ENCODE results near the gene KCNS3.
"Not testable (repeated sequence)": the region's sequence is repeated elsewhere in the genome, so short reads cannot be mapped to it uniquely, and the experiment has no call there.

The KCNS3 gene

DNA sequence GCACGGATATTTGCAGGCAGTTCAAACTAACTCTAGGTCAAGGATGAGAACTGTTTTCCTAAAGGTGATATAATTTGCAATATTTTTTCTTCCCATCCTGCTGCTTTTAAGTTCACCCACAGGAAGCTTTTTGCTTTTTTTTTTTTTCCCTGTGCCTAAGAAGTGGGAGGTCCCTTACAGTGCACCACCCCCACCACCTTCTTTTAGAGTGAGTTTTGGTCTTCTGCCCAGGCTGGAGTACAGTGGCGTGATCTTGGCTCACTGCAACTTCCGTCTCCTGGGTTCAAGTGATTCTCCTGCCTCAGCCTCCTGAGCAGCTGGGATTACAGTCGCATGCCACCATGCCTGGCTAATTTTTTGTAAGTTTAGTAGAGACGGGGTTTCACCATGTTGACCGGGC is 82.5 kb downstream of the KCNS3 start:
- TF ChIP-seq Cebpa-rat (IDR thresholded peaks at IDR 0.05), result no peak
- Histone ChIP-seq H3K9ac (no peak overlapping the region), H3K9me3 (no peaks in the 10 kb centered on the region), H3K4me1 (peaks cover 59% of the 10 kb centered on the region), H3K27me3 (no peaks in the 10 kb centered on the region), H3K36me3 (no peaks in the 10 kb centered on the region), H3K4me3 (no peak overlapping the region), H4K20me1 (no peaks in the 10 kb centered on the region), H3K27ac (peak overlapping the region; percentile 3; the same call in 1 of the 2 replicates), H3K4me2 (peak overlapping the region; percentile 85)

- Histone ChIP-seq H4K20me1 (peaks cover 6% of the 10 kb centered on the region; the same call in 1 of the 2 replicates), H3K4me3 (no peak overlapping the region), H3K27me3 (no peaks in the 10 kb centered on the region), H3K36me3 (no peaks in the 10 kb centered on the region), H3K27ac (no peak overlapping the region), H3K4me1 (peaks cover 68% of the 10 kb centered on the region), H3K9me3 (no peaks in the 10 kb centered on the region), H3K9ac (no peak overlapping the region), H3K4me2 (peak overlapping the region; percentile 85)
- TF ChIP-seq Cebpa-rat (IDR thresholded peaks at IDR 0.05), result peak; percentile 53; the same call in 1 of the 2 replicates
Measured at GRCh38 chr2:17961789-17962188, 83.3 kb downstream of the KCNS3 start.

DNA sequence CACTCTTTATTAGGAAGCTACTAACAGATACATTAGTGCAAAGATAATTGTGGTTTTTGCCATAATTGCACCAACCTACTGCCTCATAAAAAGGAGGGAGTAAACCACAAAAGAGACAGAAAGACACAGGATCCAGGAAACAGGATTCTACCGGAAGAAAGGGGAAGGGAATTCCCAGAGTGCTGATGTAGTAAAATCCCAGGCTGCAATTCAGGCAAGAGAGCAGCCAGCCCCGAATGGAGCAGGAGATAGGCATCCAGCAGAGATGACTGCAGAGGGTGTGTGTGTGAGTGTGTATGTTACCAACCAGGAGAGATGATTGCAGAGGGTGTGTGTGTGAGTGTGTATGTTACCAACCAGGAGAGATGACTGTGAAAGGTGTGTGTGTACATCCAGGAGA is 84.4 kb downstream of the KCNS3 start:
- no peaks in the 10 kb centered on the region for H3K9me3 ChIP-seq
- peaks cover 79% of the 10 kb centered on the region for H3K4me1 ChIP-seq
- no peak overlapping the region for H3K27ac ChIP-seq
- H3K4me2 ChIP-seq, result peak overlapping the region; percentile 22
- no peaks in the 10 kb centered on the region for H3K36me3 ChIP-seq
- no peak overlapping the region for H3K4me3 ChIP-seq
- peaks cover 12% of the 10 kb centered on the region; the same call in 1 of the 2 replicates for H4K20me1 ChIP-seq
- H3K9ac ChIP-seq, result no peak overlapping the region
- no peaks in the 10 kb centered on the region for H3K27me3 ChIP-seq
- no peak for TF ChIP-seq Cebpa-rat (IDR thresholded peaks at IDR 0.05)

DNA sequence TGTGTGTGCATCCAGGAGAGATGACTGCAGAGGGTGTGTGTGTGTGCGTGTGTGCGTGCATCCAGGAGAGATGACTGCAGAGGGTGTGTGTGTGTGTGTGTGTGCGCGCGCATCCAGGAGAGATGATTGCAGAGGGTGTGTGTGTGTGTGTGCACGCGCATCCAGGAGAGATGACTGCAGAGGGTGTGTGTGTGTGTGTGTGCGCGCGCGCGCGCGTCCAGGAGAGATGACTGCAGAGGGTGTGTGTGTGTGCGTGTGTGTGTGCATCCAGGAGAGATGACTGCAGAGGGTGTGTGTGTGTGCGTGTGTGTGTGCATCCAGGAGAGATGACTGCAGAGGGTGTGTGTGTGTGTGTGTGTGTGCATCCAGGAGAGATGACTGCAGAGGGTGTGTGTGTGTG is 85.1 kb downstream of the KCNS3 start:
- H3K27me3 ChIP-seq, H3K9me3 ChIP-seq, H3K4me2 ChIP-seq, H3K4me3 ChIP-seq, H3K36me3 ChIP-seq, H3K9ac ChIP-seq, H3K27ac ChIP-seq: not testable (repeated sequence)
- H4K20me1 ChIP-seq, result peaks cover 12% of the 10 kb centered on the region; the same call in 1 of the 2 replicates
- peaks cover 86% of the 10 kb centered on the region for H3K4me1 ChIP-seq

GRCh38 chr2:17965196-17965595 is 86.7 kb downstream of the KCNS3 start:
- no peak overlapping the region for H3K4me3 ChIP-seq
- H3K4me1 ChIP-seq, result peaks cover 91% of the 10 kb centered on the region
- H3K4me2 ChIP-seq, result peak overlapping the region; percentile 89
- TF ChIP-seq Cebpa-rat (IDR thresholded peaks at IDR 0.05), result no peak
- peaks cover 12% of the 10 kb centered on the region; the same call in 1 of the 2 replicates for H4K20me1 ChIP-seq
- no peak overlapping the region for H3K27ac ChIP-seq
- no peaks in the 10 kb centered on the region for H3K36me3 ChIP-seq
- H3K9me3 ChIP-seq, result no peaks in the 10 kb centered on the region
- H3K9ac ChIP-seq, result no peak overlapping the region
- H3K27me3 ChIP-seq, result no peaks in the 10 kb centered on the region

DNA sequence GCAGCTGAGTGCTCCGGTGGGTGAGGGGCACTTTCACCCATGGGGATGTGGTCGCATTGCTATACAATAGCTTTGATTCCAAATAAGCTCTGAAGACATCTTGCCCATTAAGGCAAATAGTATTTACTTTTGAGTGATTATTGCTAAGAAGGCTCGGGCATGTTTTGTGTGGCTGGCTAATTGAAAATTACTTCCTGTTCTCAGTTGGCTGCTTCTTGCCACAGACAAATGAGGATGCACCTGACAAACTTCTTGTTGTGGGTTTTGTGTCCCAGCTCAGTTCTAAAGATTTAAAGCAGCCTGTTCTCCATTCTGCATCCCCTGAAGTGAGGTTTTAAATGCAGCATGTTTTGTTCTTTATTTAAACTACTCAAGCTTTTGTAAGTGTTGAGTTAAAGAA is 88.3 kb downstream of the KCNS3 start:
- Histone ChIP-seq H3K27ac (peak overlapping the region; percentile 65), H3K4me2 (peak overlapping the region; percentile 89)

DNA sequence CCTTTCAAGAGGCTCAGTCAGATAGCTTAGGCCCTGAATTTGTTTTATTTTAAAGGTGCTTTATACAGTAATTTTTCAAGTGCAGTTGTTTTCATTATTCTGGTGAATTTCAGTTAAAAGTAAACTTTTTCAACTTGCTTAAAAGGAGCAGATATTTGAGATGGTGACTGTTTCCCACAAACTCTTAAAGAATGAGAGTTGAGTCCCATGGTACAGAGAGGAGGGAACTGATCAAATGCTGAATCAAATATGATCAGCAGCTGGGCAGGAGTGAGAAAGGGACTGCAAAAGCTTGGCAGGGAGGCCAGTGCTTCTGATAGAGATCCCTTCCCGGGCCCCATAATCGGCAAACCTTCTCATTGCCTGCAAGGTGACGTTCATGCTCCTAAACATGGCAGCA is 91.2 kb downstream of the KCNS3 start:
- no peak overlapping the region for H3K9ac ChIP-seq
- no peak for TF ChIP-seq Cebpa-rat (IDR thresholded peaks at IDR 0.05)
- H4K20me1 ChIP-seq, result peaks cover 12% of the 10 kb centered on the region; the same call in 1 of the 2 replicates
- no peaks in the 10 kb centered on the region for H3K36me3 ChIP-seq
- H3K27me3 ChIP-seq, result no peaks in the 10 kb centered on the region
- no peak overlapping the region for H3K4me3 ChIP-seq
- H3K9me3 ChIP-seq, result no peaks in the 10 kb centered on the region
- peak overlapping the region; percentile 23; the same call in 1 of the 2 replicates for H3K4me2 ChIP-seq
- H3K4me1 ChIP-seq, result peaks cover 71% of the 10 kb centered on the region
- no peak overlapping the region for H3K27ac ChIP-seq

More for the DNA sequence above, 88.3 kb downstream of the KCNS3 start:
- TF ChIP-seq Cebpa-rat (IDR thresholded peaks at IDR 0.05), result no peak
- Histone ChIP-seq H3K4me3 (peak overlapping the region; percentile 49; the same call in 1 of the 2 replicates), H3K36me3 (no peaks in the 10 kb centered on the region), H3K9ac (no peak overlapping the region; the same call in 1 of the 2 replicates), H3K9me3 (no peaks in the 10 kb centered on the region), H3K27me3 (no peaks in the 10 kb centered on the region), H3K4me1 (peaks cover 85% of the 10 kb centered on the region), H4K20me1 (peaks cover 12% of the 10 kb centered on the region; the same call in 1 of the 2 replicates)

GRCh38 chr2:17971531-17972125 is 93.2 kb downstream of the KCNS3 start:
- H4K20me1 ChIP-seq, result peaks cover 8% of the 10 kb centered on the region; the same call in 1 of the 2 replicates
- no peak for TF ChIP-seq Cebpa-rat (IDR thresholded peaks at IDR 0.05)
- peak overlapping the region; percentile 59 for H3K4me2 ChIP-seq
- no peaks in the 10 kb centered on the region for H3K36me3 ChIP-seq
- peaks cover 11% of the 10 kb centered on the region for H3K9me3 ChIP-seq
- no peaks in the 10 kb centered on the region for H3K27me3 ChIP-seq
- no peak overlapping the region for H3K4me3 ChIP-seq
- H3K27ac ChIP-seq, result no peak overlapping the region
- H3K4me1 ChIP-seq, result peaks cover 56% of the 10 kb centered on the region
- no peak overlapping the region for H3K9ac ChIP-seq

DNA sequence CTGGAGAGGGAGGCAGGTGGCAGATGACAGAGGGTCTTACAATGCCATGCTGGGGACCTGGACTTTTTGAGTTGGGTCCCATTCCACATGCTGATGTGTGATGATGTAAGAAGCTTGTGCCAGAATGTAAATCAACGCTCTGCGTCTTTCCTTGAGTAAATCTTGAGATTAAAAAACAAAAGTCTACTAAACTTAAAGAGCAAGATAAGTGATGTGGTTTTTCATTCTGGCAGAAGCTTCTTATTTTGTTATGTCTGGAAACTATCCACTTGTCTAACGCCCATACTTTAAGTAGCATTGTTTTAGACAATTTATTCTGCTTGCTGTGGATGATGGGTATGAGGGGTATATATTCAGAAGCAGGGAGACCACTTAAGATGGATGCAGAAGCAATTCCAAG is 94.5 kb downstream of the KCNS3 start:
- H3K4me2 ChIP-seq, result no peak overlapping the region

DNA sequence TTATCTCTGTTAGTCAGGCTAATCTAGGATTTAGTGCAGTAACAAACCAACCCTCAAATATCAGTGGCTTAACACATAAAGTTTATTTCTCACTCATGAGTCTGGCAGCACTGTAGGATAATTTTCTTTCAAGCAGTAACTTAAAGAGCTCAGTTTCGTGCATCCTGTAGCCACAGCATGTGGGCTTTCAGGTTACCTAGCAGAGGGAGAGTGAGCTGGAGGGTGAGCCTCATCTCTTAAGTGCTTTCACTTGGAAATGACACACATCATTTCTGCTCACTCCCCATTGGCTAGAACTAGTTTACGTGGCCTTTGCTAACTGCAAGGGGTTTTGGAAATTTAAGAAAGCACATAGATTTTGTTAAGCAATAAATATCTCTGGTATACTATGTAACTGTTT is 96.9 kb downstream of the KCNS3 start:
- no peak for TF ChIP-seq Cebpa-rat (IDR thresholded peaks at IDR 0.05)
- no peaks in the 10 kb centered on the region for H3K27me3 ChIP-seq
- no peak overlapping the region for H3K4me3 ChIP-seq
- no peak overlapping the region for H3K27ac ChIP-seq
- H3K36me3 ChIP-seq, result no peaks in the 10 kb centered on the region
- no peaks in the 10 kb centered on the region for H4K20me1 ChIP-seq
- H3K9ac ChIP-seq, result no peak overlapping the region
- H3K4me1 ChIP-seq, result peaks cover 33% of the 10 kb centered on the region
- peaks cover 11% of the 10 kb centered on the region for H3K9me3 ChIP-seq
- H3K4me2 ChIP-seq, result no peak overlapping the region

More for the DNA sequence above, 94.5 kb downstream of the KCNS3 start:
- H4K20me1 ChIP-seq, result no peaks in the 10 kb centered on the region
- H3K4me1 ChIP-seq, result peaks cover 54% of the 10 kb centered on the region
- peaks cover 11% of the 10 kb centered on the region for H3K9me3 ChIP-seq
- no peak overlapping the region for H3K27ac ChIP-seq
- H3K36me3 ChIP-seq, result no peaks in the 10 kb centered on the region
- no peaks in the 10 kb centered on the region for H3K27me3 ChIP-seq
- no peak overlapping the region for H3K4me3 ChIP-seq
- TF ChIP-seq Cebpa-rat (IDR thresholded peaks at IDR 0.05), result no peak
- H3K9ac ChIP-seq, result no peak overlapping the region

Data from BLaER1 (cell line).